Fibroblast of mammary gland (primary cell): ENCODE measurements around the gene CAMLG.
"Not testable (repeated sequence)": the region's sequence is repeated elsewhere in the genome, so short reads cannot be mapped to it uniquely, and the experiment has no call there.

Experiments used
- DNase-seq: peaks from one replicate; pipeline ENCODE4 v3.0.0-alpha.2; 2010; ENCODE audit warnings: low read depth
- H3K4me3 ChIP-seq: 2 replicates; pipeline ENCODE4 v1.5.1; 2011; ENCODE audit warnings: low read depth, mild to moderate bottlenecking, low read length, moderate library complexity; ENCODE audit not compliant: control insufficient read depth
- TF ChIP-seq, protein P1 (sequence below): conservative IDR thresholded peaks from 2 replicates; pipeline ENCODE4 v1.5.1; 2011; ENCODE audit warnings: low read depth, low read length, inconsistent platforms; ENCODE audit not compliant: control insufficient read depth, insufficient read depth

The CAMLG gene

DNA sequence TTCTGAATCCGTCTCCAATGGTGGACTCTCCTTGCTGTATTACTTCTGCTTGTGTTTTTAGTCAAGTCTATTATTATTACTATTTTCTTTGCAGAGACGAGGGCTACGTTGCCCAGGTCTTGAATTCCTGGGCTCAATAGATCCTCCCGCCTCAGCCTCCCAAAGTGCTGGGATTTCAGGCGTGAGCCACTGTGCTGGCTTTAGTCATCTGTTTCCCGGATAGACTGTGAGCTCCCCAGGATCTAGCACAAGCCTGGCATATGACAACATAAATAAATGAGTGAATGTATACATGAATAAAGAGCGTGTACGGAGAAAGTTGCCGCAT, 19.8 kb downstream of the CAMLG start:
- H3K4me3 ChIP-seq: peak overlapping the region; percentile 92
- DNase-seq: no peak
- TF ChIP-seq, protein P1, sequence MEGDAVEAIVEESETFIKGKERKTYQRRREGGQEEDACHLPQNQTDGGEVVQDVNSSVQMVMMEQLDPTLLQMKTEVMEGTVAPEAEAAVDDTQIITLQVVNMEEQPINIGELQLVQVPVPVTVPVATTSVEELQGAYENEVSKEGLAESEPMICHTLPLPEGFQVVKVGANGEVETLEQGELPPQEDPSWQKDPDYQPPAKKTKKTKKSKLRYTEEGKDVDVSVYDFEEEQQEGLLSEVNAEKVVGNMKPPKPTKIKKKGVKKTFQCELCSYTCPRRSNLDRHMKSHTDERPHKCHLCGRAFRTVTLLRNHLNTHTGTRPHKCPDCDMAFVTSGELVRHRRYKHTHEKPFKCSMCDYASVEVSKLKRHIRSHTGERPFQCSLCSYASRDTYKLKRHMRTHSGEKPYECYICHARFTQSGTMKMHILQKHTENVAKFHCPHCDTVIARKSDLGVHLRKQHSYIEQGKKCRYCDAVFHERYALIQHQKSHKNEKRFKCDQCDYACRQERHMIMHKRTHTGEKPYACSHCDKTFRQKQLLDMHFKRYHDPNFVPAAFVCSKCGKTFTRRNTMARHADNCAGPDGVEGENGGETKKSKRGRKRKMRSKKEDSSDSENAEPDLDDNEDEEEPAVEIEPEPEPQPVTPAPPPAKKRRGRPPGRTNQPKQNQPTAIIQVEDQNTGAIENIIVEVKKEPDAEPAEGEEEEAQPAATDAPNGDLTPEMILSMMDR: no peak

DNA sequence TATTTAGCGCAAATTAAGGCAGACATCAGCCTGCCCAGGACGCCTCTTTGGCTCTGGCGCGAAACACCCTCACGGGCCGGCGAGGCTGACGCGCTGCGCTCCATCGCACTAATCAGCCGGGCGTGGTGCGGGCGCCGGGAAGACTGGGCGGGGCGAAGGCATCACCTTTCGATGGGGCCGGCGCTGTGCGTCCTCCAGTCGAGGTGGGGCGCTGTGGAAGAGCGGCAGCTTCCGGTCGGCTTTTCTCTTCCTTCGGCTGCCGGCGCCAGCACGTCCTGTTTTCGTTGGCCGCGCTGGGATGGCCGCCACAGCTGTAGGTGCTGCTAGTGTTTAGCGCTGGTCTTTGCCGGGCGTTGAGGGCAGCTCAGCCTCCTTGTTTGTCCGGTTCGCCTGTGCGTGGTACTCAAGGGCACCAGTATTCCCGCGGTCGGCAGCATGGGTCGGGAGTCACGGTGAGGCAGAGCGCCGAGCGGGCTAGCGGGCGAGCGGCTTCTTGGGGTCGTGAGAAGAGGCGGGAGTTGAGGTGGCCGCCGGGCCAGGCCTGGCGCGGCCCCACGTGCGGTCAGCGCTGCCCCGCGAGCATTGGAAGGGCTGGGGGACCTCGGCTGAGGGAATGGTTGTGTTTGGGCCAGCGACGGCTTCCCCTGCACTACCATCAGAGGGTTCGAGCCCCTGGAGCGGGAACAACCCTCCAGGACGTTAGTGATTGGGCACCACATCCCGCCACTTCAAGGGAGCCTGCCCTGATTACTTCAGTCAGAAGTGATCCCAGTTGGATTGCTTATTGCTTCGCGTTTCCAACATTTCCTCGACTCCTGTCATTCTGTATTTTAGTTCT, 20.4 kb downstream of the CAMLG start, which contains the start of gene DDX46:
TSS of gene DDX46 (plus strand) at position 276 of the 838 bp plus-strand sequence. CDS start at position 436, 160 bp downstream.
- peak; percentile 88 for DNase-seq
- TF ChIP-seq, protein P1: peak; percentile 49
- peak within 1 kb of the TSS; percentile 92 for H3K4me3 ChIP-seq

DNA sequence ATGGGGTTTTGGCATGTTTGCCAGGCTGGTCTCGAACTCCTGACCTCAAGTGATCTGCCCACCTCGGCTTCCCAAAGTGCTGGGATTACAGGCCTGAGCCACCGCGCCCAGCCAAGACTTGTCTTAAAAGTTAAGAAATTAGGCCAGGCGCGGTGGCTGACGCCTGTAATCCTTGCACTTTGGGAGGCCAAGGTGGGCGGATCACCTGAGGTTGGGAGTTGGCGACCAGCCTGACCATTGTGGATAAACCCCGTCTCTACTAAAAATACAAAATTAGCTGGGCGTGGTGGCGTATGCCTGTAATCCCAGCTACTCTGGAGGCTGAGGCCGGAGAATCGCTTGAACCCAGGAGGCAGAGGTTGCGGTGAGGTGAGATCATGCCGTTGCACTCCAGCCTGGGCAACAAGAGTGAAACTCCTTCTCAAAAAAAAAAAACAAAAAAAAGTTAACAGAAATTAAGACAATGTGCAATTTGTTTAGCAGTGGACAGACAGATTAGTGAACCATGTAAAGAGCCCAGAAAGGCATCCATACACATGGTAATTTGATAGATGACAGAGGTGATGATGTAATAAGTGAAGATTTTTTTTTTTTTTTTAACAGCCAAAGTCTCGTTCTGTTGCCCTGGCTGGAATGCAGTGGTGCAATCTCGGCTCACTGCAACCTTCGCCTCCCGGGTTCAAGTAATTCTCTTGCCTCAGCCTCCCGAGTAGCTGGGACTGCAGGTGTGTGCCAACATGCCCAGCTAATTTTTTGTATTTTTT, 29.4 kb downstream of the CAMLG start:
- H3K4me3 ChIP-seq, DNase-seq: not testable (repeated sequence)

DNA sequence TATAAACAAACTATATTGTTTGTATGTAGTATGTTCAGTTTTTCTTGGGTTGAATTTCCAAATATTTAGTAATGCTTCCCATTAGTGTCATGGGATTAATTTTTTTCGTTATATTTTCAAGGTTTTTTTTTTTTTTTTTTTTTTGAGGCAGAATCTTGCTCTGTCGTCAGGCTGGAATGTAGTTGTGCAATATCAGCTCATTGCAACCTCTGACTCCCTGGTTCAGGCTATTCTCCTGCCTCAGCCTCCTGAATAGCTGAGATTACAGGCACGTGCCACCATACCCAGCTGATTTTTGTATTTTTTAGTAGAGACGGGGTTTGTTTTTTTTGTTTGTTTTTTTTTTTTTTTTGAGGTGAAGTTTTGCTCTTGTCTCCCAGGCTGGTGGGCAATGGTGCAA, 30.9 kb downstream of the CAMLG start:
- TF ChIP-seq, protein P1: no peak
- DNase-seq: peak; percentile 68
- H3K4me3 ChIP-seq: no peak overlapping the region

DNA sequence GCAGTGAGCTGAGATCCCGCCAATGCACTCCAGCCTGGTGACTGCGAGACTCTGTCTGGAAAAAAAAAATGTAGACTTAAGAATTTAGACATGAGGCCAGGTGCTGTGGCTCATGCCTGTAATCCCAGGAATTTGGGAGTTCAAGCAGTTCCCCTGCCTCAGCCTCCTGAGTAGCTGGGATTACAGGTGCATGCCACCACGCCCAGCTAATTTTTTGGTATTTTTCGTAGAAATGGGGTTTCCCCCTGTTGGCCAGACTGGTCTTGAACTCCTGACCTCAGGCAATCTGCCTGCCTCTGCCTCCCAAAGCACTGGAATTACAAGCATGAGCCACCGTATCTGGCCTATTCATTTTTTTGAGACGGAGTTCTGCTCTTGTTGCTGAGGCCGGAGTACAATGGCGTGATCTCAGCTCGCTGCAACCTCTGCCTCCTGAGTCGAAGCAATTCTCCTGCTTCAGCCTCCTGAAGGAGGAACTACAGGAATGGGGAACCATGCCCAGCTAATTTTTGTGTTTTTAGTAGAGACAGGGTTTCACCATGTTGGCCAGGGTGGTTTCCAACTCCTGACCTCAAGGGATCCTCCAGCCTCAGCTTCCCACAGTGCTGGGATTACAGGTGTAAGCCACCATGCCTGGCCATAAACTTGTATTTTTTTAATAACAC, 34.2 kb downstream of the CAMLG start:
- H3K4me3 ChIP-seq: no peak overlapping the region
- DNase-seq: no peak
- TF ChIP-seq, protein P1: no peak

DNA sequence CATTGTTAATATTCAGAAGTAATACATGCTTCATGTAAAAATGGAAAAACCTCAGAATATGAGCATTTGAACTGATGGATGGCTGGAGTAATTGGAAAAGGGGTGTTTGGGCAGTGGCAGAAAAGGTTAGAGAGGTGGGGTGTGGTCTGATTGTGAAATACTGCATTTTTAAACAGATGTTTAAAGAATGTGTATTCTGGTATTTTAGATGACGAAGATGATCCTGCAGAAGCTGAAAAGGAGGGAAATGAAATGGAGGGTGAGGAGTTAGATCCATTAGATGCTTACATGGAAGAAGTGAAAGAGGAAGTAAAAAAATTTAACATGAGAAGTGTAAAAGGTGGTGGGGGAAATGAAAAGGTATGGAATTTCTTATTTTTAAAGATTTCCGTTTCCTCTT, 39.0 kb downstream of the CAMLG start:
- TF ChIP-seq, protein P1: no peak
- H3K4me3 ChIP-seq: no peak overlapping the region
- DNase-seq: no peak
